ENCODE measurements around the gene LRRD1.
"Not testable (repeated sequence)": the region's sequence is repeated elsewhere in the genome, so short reads cannot be mapped to it uniquely, and the experiment has no call there.

Gene LRRD1

GRCh38 chr7:92110857-92111256 is 68.1 kb downstream of the LRRD1 start:
- no peak for DNase-seq (ENCODE audit: low read depth)
- H3K4me3 ChIP-seq (ENCODE audit: control insufficient read depth, low read depth, low read length), result no peak overlapping the region
- no peak for TF ChIP-seq CTCF (conservative IDR thresholded peaks at IDR 0.05; ENCODE audit: control insufficient read depth, insufficient read depth, low read depth, low read length)

GRCh38 chr7:92108821-92109220 is 70.1 kb downstream of the LRRD1 start:
- no peak for TF ChIP-seq CTCF (conservative IDR thresholded peaks at IDR 0.05; ENCODE audit: control insufficient read depth, insufficient read depth, low read depth, low read length)
- no peak overlapping the region for H3K4me3 ChIP-seq (ENCODE audit: control insufficient read depth, low read depth, low read length)
- DNase-seq (ENCODE audit: low read depth), result no peak

- not testable (repeated sequence) for H3K4me3 ChIP-seq (ENCODE audit: control insufficient read depth, low read depth, low read length)
- peak; percentile 62 for DNase-seq (ENCODE audit: low read depth)
Observed at GRCh38 chr7:92102862-92103261, 76.1 kb downstream of the LRRD1 start.

- TF ChIP-seq CTCF (conservative IDR thresholded peaks at IDR 0.05; ENCODE audit: control insufficient read depth, insufficient read depth, low read depth, low read length), result no peak
- no peak overlapping the region for H3K4me3 ChIP-seq (ENCODE audit: control insufficient read depth, low read depth, low read length)
- DNase-seq (ENCODE audit: low read depth), result no peak
Observed at GRCh38 chr7:92100534-92100933, 78.4 kb downstream of the LRRD1 start.

- DNase-seq (ENCODE audit: low read depth), result no peak
- H3K4me3 ChIP-seq (ENCODE audit: control insufficient read depth, low read depth, low read length), result no peak overlapping the region
- no peak for TF ChIP-seq CTCF (conservative IDR thresholded peaks at IDR 0.05; ENCODE audit: control insufficient read depth, insufficient read depth, low read depth, low read length)
Observed at GRCh38 chr7:92095380-92095779, 83.6 kb downstream of the LRRD1 start.

Measured in fibroblast of mammary gland (primary cell).